OCI-LY7 (cell line): ENCODE measurements around the gene BLACAT1. TPM values are rescaled to one million over a fixed set of nuclear protein-coding genes. Genes with fewer than 3 reads are reported as not detected.

ENCODE experiments used
- BruUV-seq: library from RNA; stranded (reverse); fragments of 400-500 nt; replicated peaks from 2 replicates; lab custom pipeline; 2021; lab: Mats Ljungman, UMichigan
- CTCF ChIA-PET: fragments of 300-600 bp; sonication (Branson Sonifier 250); formaldehyde crosslinking; loops from one replicate; lab custom pipeline; 2022; ENCODE audit warnings: antibody characterized with exemption; ENCODE audit not compliant: unreplicated experiment; lab: Charles Lee
- POLR2A ChIA-PET: fragments of 300-600 bp; sonication (Branson Sonifier 250); formaldehyde crosslinking; loops from one replicate; lab custom pipeline; 2022; ENCODE audit warnings: antibody characterized with exemption; lab: Charles Lee
- DNase-seq: peaks from one replicate; pipeline ENCODE4 v3.0.0-alpha.2; 2015; ENCODE audit warnings: low spot score
- H2AFZ ChIP-seq: fragments of 200-600 bp; sonication (generic), shearing (Covaris generic); 2 replicates; pipeline ENCODE4 v1.6.1; 2014; ENCODE audit warnings: mild to moderate bottlenecking, antibody characterized with exemption, low read length, moderate library complexity
- H3K27ac ChIP-seq: fragments of 200-600 bp; sonication (generic); 2 replicates; pipeline ENCODE4 v1.5.1; 2014; ENCODE audit warnings: mixed run types, low read depth, mild to moderate bottlenecking, moderate library complexity, low read length, inconsistent platforms; ENCODE audit not compliant: poor library complexity, severe bottlenecking
- H3K36me3 ChIP-seq: fragments of 200-600 bp; sonication (generic); 2 replicates; pipeline ENCODE4 v1.6.1; 2014; ENCODE audit warnings: mild to moderate bottlenecking, antibody characterized with exemption, low read length, moderate library complexity, mixed read lengths; ENCODE audit not compliant: insufficient read depth
- H3K4me1 ChIP-seq: fragments of 200-600 bp; sonication (generic); 2 replicates; pipeline ENCODE4 v1.5.1; 2014; ENCODE audit warnings: mild to moderate bottlenecking, low read length; ENCODE audit not compliant: insufficient read depth, poor library complexity, severe bottlenecking
- H3K4me2 ChIP-seq: fragments of 200-600 bp; sonication (generic); 2 replicates; pipeline ENCODE4 v1.6.1; 2014; ENCODE audit warnings: mild to moderate bottlenecking, low read length
- H3K4me3 ChIP-seq: fragments of 200-600 bp; sonication (generic); 2 replicates; pipeline ENCODE4 v1.5.1; 2014; ENCODE audit warnings: mild to moderate bottlenecking, low read depth, low read length; ENCODE audit not compliant: poor library complexity, severe bottlenecking
- H3K79me2 ChIP-seq: fragments of 200-600 bp; sonication (generic); 2 replicates; pipeline ENCODE4 v1.6.1; 2016; ENCODE audit warnings: low read depth, mild to moderate bottlenecking, low read length, moderate library complexity, mixed read lengths; ENCODE audit not compliant: insufficient read depth
- H3K9me2 ChIP-seq: fragments of 200-600 bp; sonication (generic); 2 replicates; pipeline ENCODE4 v1.6.1; 2016; ENCODE audit warnings: mild to moderate bottlenecking, low read length, mixed read lengths; ENCODE audit not compliant: insufficient read depth
- H3K9me3 ChIP-seq: fragments of 200-600 bp; sonication (generic); 2 replicates; pipeline ENCODE4 v1.6.1; 2014; ENCODE audit warnings: mild to moderate bottlenecking, mixed run types, low read length, mixed read lengths
- H4K20me1 ChIP-seq: fragments of 200-600 bp; sonication (generic); 2 replicates; pipeline ENCODE4 v1.6.1; 2014; ENCODE audit warnings: mild to moderate bottlenecking, antibody characterized with exemption, low read length, moderate library complexity, mixed read lengths; ENCODE audit not compliant: insufficient read depth
- CTCF ChIP-seq: fragments of 200-600 bp; sonication (generic); conservative IDR thresholded peaks from 2 replicates; pipeline ENCODE4 v1.5.1; 2014; ENCODE audit warnings: mild to moderate bottlenecking, antibody characterized with exemption, low read length, moderate library complexity, mixed read lengths
- EZH2phosphoT487 ChIP-seq: fragments of 200-600 bp; sonication (generic); IDR thresholded peaks from 2 replicates; pipeline ENCODE4 v1.6.1; 2018; ENCODE audit warnings: low read depth, borderline replicate concordance, mild to moderate bottlenecking, mixed run types, antibody characterized with exemption, low read length, moderate library complexity, mixed read lengths
- intact Hi-C: fragments of 100-400 bp; cut with micrococcal nuclease; formaldehyde crosslinking; loops from one replicate; pipeline ENCODE4 v1.10.0; 2022; ENCODE audit not compliant: unreplicated experiment
- total RNA-seq, 2 experiments: library from RNA; depleted of rRNA in 1 of 2; stranded (reverse); fragments of >200 nt in 1 of 2; shearing (Covaris generic) in 1 of 2; gene quantifications; 2 replicates each; pipeline ENCODE4 v1.2.3, GENCODE V29; 2014 to 2022

BLACAT1 gene
- total RNA-seq, 2 experiments from 2014 or later, result 0.19 to 0.29 TPM

GRCh38 chr1:205438213-205439158 lies 17.4 kb downstream of the BLACAT1 start:
- no peaks in the 10 kb centered on the region for H4K20me1 ChIP-seq
- CTCF ChIA-PET, result interaction anchor here (0.6 kb wide), 1 partner anchor 47 kb away, joined by 4 read pairs; no protein-coding TSS in a partner anchor
- H2AFZ ChIP-seq, result no peak overlapping the region
- DNase-seq, result peak; percentile 38
- no peak for TF ChIP-seq EZH2phosphoT487
- TF ChIP-seq CTCF, result peak; percentile 64
- no peak overlapping the region for H3K4me3 ChIP-seq
- no peaks in the 10 kb centered on the region for H3K79me2 ChIP-seq
- H3K9me3 ChIP-seq, result no peaks in the 10 kb centered on the region
- POLR2A ChIA-PET, result interaction anchor here (1.1 to 1.5 kb wide), 2 partner anchors 10 to 12 kb away, joined by 3 to 4 read pairs; no protein-coding TSS in a partner anchor
- H3K4me1 ChIP-seq, result peaks cover 79% of the 10 kb centered on the region
- H3K9me2 ChIP-seq, result no peaks in the 10 kb centered on the region
- peak overlapping the region; percentile 78; the same call in 1 of the 2 replicates for H3K4me2 ChIP-seq
- H3K27ac ChIP-seq, result no peak overlapping the region
- BruUV-seq, result no TSS peak
- intact Hi-C loops, result no loop called here
- no peaks in the 10 kb centered on the region for H3K36me3 ChIP-seq

- Histone ChIP-seq H2AFZ (no peak overlapping the region), H3K9me2 (no peaks in the 10 kb centered on the region), H3K4me2 (no peak overlapping the region), H3K4me3 (no peak overlapping the region), H4K20me1 (no peaks in the 10 kb centered on the region), H3K27ac (no peak overlapping the region), H3K36me3 (no peaks in the 10 kb centered on the region), H3K79me2 (no peaks in the 10 kb centered on the region), H3K4me1 (peaks cover 70% of the 10 kb centered on the region), H3K9me3 (no peaks in the 10 kb centered on the region)
- ChIA-PET POLR2A (no interaction called here), CTCF (interaction anchor here (0.6 kb wide), 1 partner anchor 48 kb away, joined by 4 read pairs; no protein-coding TSS in a partner anchor)
- intact Hi-C loops, result no loop called here
- no TSS peak for BruUV-seq
- no peak for DNase-seq
- TF ChIP-seq EZH2phosphoT487 (no peak), CTCF (no peak)
These were observed 18.3 kb downstream of the BLACAT1 start for GRCh38 chr1:205437570-205437969.
